GM12892 (cell line): Measurements from ENCODE around the gene RIC3.

Experiments
- POLR2A ChIP-seq: IDR thresholded peaks from 2 replicates; pipeline ENCODE4 v1.6.1; 2011; ENCODE audit warnings: low read depth, low read length, control low read depth
- POLR2AphosphoS5 ChIP-seq: IDR thresholded peaks from 2 replicates; pipeline ENCODE4 v1.6.1; 2011; ENCODE audit warnings: low read depth, low read length, control low read depth

- TF ChIP-seq POLR2A (no peak), POLR2AphosphoS5 (no peak)
Measured at GRCh38 chr11:8217926-8218325, 49.1 kb upstream of the RIC3 start.
